Activated naive CD4-positive, alpha-beta T cell treated with anti-CD3 and anti-CD28 coated beads, Interleukin-2, amount 50 U/mL, for 72 hours (primary cell): ENCODE data around the gene AMDHD1. TPM values are rescaled to one million over a fixed set of nuclear protein-coding genes. Genes with fewer than 3 reads are reported as not detected.
A peak's percentile ranks its signal among the peaks of the same experiment; 100 is the strongest.

Experiments
- ATAC-seq, 2 donors: fragments of 150-1000 bp; cut with Tn5 transposase; 2 replicates each; pipeline ENCODE4 v1.10.0; 2021; ENCODE audit warnings: mild to moderate bottlenecking in 2 of 2, moderate library complexity in 2 of 2
- DNase-seq, 2 donors: peaks; one replicate each; pipeline ENCODE4 v3.0.0; 2021 to 2022; ENCODE audit warnings: low spot score in 2 of 2
- H3K27ac Mint-ChIP-seq, 2 donors: one replicate each; pipeline ENCODE4 v1.8.0; 2022; ENCODE audit warnings: mild to moderate bottlenecking in 2 of 2, mixed read lengths in 2 of 2
- H3K36me3 Mint-ChIP-seq, 2 donors: one replicate each; pipeline ENCODE4 v1.8.0; 2022; ENCODE audit warnings: mixed read lengths in 2 of 2
- H3K9me3 Mint-ChIP-seq, 2 donors: one replicate each; pipeline ENCODE4 v1.8.0; 2022; ENCODE audit warnings: mixed read lengths in 2 of 2
- total RNA-seq, 2 donors: library from RNA; stranded (reverse); gene quantifications; one replicate each; pipeline ENCODE4 v1.2.3, GENCODE V29; 2022

AMDHD1 gene
- total RNA-seq = under 1 TPM; 0.32 to 0.99 TPM

- DNase-seq = peak; percentile 65 to 74
- Mint-ChIP-seq H3K27ac (peak within 1 kb of the TSS; percentile 83 to 88), H3K9me3 (no peaks in the 10 kb centered on the region), H3K36me3 (no peaks in the 10 kb centered on the region)
- peak; percentile 73 to 76 for ATAC-seq
Measured at GRCh38 chr12:95943330-95943842, at the start of gene AMDHD1. TSS of gene AMDHD1 (plus strand) at chr12:95943331. CDS start at chr12:95943399, 68 bp downstream.

GRCh38 chr12:95896846-95897245, 46.3 kb upstream of the AMDHD1 start:
- DNase-seq (no peak), ATAC-seq (no peak)
- Mint-ChIP-seq H3K27ac (no peak overlapping the region), H3K36me3 (no peaks in the 10 kb centered on the region), H3K9me3 (no peaks in the 10 kb centered on the region)

- Mint-ChIP-seq H3K36me3 (no peaks in the 10 kb centered on the region), H3K27ac (no peak overlapping the region), H3K9me3 (no peaks in the 10 kb centered on the region)
- DNase-seq (no peak), ATAC-seq (no peak)
Measured at GRCh38 chr12:95898081-95898480, 45.0 kb upstream of the AMDHD1 start.

GRCh38 chr12:95908573-95908972, 34.6 kb upstream of the AMDHD1 start:
- ATAC-seq (no peak), DNase-seq (no peak)
- no peaks in the 10 kb centered on the region for H3K9me3 Mint-ChIP-seq

GRCh38 chr12:95909871-95910270, 33.3 kb upstream of the AMDHD1 start:
- ATAC-seq (no peak), DNase-seq (no peak)
- Mint-ChIP-seq H3K9me3 (no peaks in the 10 kb centered on the region), H3K27ac (no peak overlapping the region), H3K36me3 (no peaks in the 10 kb centered on the region)

More at GRCh38 chr12:95908573-95908972, 34.6 kb upstream of the AMDHD1 start:
- no peaks in the 10 kb centered on the region for H3K36me3 Mint-ChIP-seq
- H3K27ac Mint-ChIP-seq = no peak overlapping the region

GRCh38 chr12:95918194-95918993, 24.7 kb upstream of the AMDHD1 start:
- Mint-ChIP-seq H3K9me3 (peaks cover 0 to 13% of the 10 kb centered on the region in 2 donors), H3K36me3 (no peaks in the 10 kb centered on the region), H3K27ac (no peak overlapping the region)
- peak in 1 of 2 donors; percentile 50 for DNase-seq
- peak; percentile 95 to 96 for ATAC-seq

GRCh38 chr12:95919110-95919509, 24.0 kb upstream of the AMDHD1 start:
- H3K27ac Mint-ChIP-seq = no peak overlapping the region
- H3K9me3 Mint-ChIP-seq = peaks cover 0 to 13% of the 10 kb centered on the region in 2 donors
- no peak for DNase-seq
- ATAC-seq = no peak
- H3K36me3 Mint-ChIP-seq = no peaks in the 10 kb centered on the region

GRCh38 chr12:95922231-95922630, 20.9 kb upstream of the AMDHD1 start:
- H3K36me3 Mint-ChIP-seq = no peaks in the 10 kb centered on the region
- DNase-seq = no peak
- peaks cover 0 to 13% of the 10 kb centered on the region in 2 donors for H3K9me3 Mint-ChIP-seq
- no peak for ATAC-seq
- H3K27ac Mint-ChIP-seq = no peak overlapping the region

- ATAC-seq (no peak), DNase-seq (no peak)
- no peaks in the 10 kb centered on the region for H3K9me3 Mint-ChIP-seq
- H3K36me3 Mint-ChIP-seq = no peaks in the 10 kb centered on the region
- no peak overlapping the region for H3K27ac Mint-ChIP-seq
Measured at GRCh38 chr12:95940514-95940913, 2.6 kb upstream of the AMDHD1 start.

GRCh38 chr12:95942101-95942523, 1.0 kb upstream of the AMDHD1 start:
- DNase-seq (peak in 1 of 2 donors; percentile 12), ATAC-seq (no peak)
- Mint-ChIP-seq H3K9me3 (no peaks in the 10 kb centered on the region), H3K36me3 (no peaks in the 10 kb centered on the region), H3K27ac (peak overlapping the region; percentile 53 to 88)

GRCh38 chr12:95942524-95943329, 404 bp upstream of the AMDHD1 start, which contains the start of gene CCDC38:
TSS of gene CCDC38 (minus strand) at chr12:95942614. CDS start at chr12:95936509, 6,105 bp downstream.
- no peaks in the 10 kb centered on the region for H3K9me3 Mint-ChIP-seq
- H3K36me3 Mint-ChIP-seq = no peaks in the 10 kb centered on the region
- DNase-seq = peak; percentile 76 to 84
- ATAC-seq = peak; percentile 97 to 98
- peak within 1 kb of the TSS; percentile 83 to 88 for H3K27ac Mint-ChIP-seq

- Mint-ChIP-seq H3K9me3 (no peaks in the 10 kb centered on the region), H3K36me3 (no peaks in the 10 kb centered on the region), H3K27ac (peak overlapping the region in 1 of 2 donors; percentile 82)
- ATAC-seq = no peak
- DNase-seq = no peak
Measured at GRCh38 chr12:95944108-95944704, 1.1 kb downstream of the AMDHD1 start.

- DNase-seq = no peak
- Mint-ChIP-seq H3K27ac (no peak overlapping the region), H3K9me3 (no peaks in the 10 kb centered on the region), H3K36me3 (no peaks in the 10 kb centered on the region)
- no peak for ATAC-seq
Measured at GRCh38 chr12:95949477-95950206, 6.5 kb downstream of the AMDHD1 start.

- Mint-ChIP-seq H3K9me3 (no peaks in the 10 kb centered on the region), H3K27ac (no peak overlapping the region), H3K36me3 (no peaks in the 10 kb centered on the region)
- no peak for DNase-seq
- no peak for ATAC-seq
Measured at GRCh38 chr12:95951515-95951914, 8.4 kb downstream of the AMDHD1 start.

- Mint-ChIP-seq H3K9me3 (no peaks in the 10 kb centered on the region), H3K36me3 (no peaks in the 10 kb centered on the region), H3K27ac (no peak overlapping the region)
- DNase-seq (no peak), ATAC-seq (no peak)
Measured at GRCh38 chr12:95953000-95953399, 9.9 kb downstream of the AMDHD1 start.

GRCh38 chr12:95955549-95956159, 12.5 kb downstream of the AMDHD1 start:
- DNase-seq = no peak
- no peaks in the 10 kb centered on the region for H3K9me3 Mint-ChIP-seq
- H3K36me3 Mint-ChIP-seq = no peaks in the 10 kb centered on the region
- ATAC-seq = no peak
- no peak overlapping the region for H3K27ac Mint-ChIP-seq
